Right cardiac atrium (tissue), 5 donors: ENCODE results near the gene SREBF2. TPM values are rescaled to one million over a fixed set of nuclear protein-coding genes. Genes with fewer than 3 reads are reported as not detected.

Experiments used
- ATAC-seq, 2 donors: fragments of 200-7000 bp; cut with Tn5 transposase; one replicate each; pipeline versions ENCODE4 v1.8.0 to v1.9.1; 2020; ENCODE audit warnings: moderate library complexity in 2 of 2, mild to moderate bottlenecking in 1 of 2
- DNase-seq, 3 donors: peaks; one replicate each; pipeline ENCODE4 v3.0.0-alpha.2; 2020
- H3K27ac ChIP-seq: one replicate; pipeline ENCODE4 v1.5.1; 2013; ENCODE audit warnings: mild to moderate bottlenecking, low read length, control low read depth, moderate library complexity
- H3K27me3 ChIP-seq: one replicate; pipeline ENCODE4 v1.6.1; 2013; ENCODE audit not compliant: control insufficient read depth, insufficient read depth
- H3K4me1 ChIP-seq: one replicate; pipeline ENCODE4 v1.6.1; 2013; ENCODE audit warnings: low read length; ENCODE audit not compliant: control insufficient read depth, insufficient read depth
- H3K4me3 ChIP-seq: one replicate; pipeline ENCODE4 v1.5.1; 2013; ENCODE audit warnings: low read length, control low read depth
- H3K9me3 ChIP-seq: one replicate; pipeline ENCODE4 v1.6.1; 2013; ENCODE audit warnings: low read length; ENCODE audit not compliant: control insufficient read depth
- WGBS: extraction: QIAGEN DNeasy Blood & Tissue Kit; methylation state at CpG from one replicate; pipeline ENCODE4 v1.1.7; 2013; 5-methylcytosine and 5-hydroxymethylcytosine counted together
- intact Hi-C, 4 donors: fragments of 100-400 bp; cut with DNase I; formaldehyde crosslinking; loops; one replicate each; pipeline versions ENCODE4 v1.11.0 to v1.14.0; 2022 to 2023
- polyA plus RNA-seq: library from polyadenylated mRNA; stranded (reverse); fragments of 200-250 nt; gene quantifications from one replicate; pipeline ENCODE4 v1.2.3, GENCODE V29; 2013
- total RNA-seq, 4 donors: library from RNA; stranded (reverse); fragmentation: NEBNext Ultra II Directional; extraction: Animal tissue kit (Norgen Biotek cat#: 25700); gene quantifications; one replicate each; pipeline ENCODE4 v1.2.1, GENCODE V29; 2021
- donor health status: healthy with polysubstance abuse.
- donor health status: DM: no; HTN: yes; CAD: no.
- donor health status: DM: no; HTN: no; CAD: no.
- donor health status: DM: no; HTN: yes; CAD: no; lungs with severe emphysema.
- donor health status: DM: yes; HTN: yes; CAD: no.

The SREBF2 gene
- total and polyA plus RNA-seq, 5 donors, result 71.2 to 119 (median 99.9) TPM

DNA sequence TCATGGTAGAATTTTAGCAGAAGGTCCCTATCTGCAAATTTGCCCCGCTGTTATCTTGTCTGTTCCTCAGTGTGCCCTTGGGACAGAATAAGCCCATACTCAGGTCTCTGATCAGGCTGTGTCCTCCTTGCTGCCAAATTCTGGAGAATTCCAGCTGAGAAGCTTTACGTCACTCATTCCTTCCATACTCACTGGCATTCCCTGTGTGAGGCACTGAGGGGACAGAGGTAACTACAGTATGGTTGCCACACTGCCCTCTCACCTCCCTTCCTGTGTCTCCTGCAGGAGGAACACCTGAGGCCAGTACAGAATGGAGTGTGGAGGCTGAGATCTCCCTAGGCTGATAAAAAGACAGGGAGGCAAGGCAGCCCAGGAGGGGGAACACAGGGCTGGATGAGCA lies 50.5 kb downstream of the SREBF2 start:
- H3K9me3 ChIP-seq, result no peaks in the 10 kb centered on the region
- peak overlapping the region; percentile 20 for H3K27ac ChIP-seq
- H3K4me1 ChIP-seq, result no peaks in the 10 kb centered on the region
- WGBS, result 84% methylated on average over 2 of the region's 2 CpGs
- no peak overlapping the region for H3K4me3 ChIP-seq
- DNase-seq, result no peak
- ATAC-seq, result peak in 1 of 2 donors; percentile 5
- intact Hi-C loops, result no loop called here
- H3K27me3 ChIP-seq, result no peaks in the 10 kb centered on the region

DNA sequence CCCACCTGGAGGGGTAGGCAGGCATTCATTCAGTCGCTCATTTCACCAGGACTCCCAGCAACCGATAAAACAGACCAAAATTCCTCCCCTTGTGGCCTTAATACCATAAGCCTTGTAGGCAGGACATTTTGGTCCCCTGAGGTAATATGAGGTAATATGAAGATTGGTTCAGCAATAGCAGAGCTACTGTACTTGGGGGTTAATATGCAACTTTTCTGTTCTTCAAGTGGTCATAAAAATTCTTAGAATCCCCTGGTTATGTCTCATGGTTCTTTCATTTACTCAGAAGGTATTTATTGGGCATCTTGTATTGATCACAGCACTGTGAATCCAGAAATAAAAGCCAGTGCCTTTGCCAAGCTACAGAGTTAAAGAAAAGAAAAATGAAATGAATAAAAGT lies 52.2 kb downstream of the SREBF2 start:
- H3K4me1 ChIP-seq, result peaks cover 2% of the 10 kb centered on the region
- 96% methylated on average over 2 of the region's 2 CpGs for whole genome bisulfite sequencing
- no peak overlapping the region for H3K4me3 ChIP-seq
- ATAC-seq, result no peak
- no peak for DNase-seq
- intact Hi-C loops, result no loop called here
- no peak overlapping the region for H3K27ac ChIP-seq
- H3K27me3 ChIP-seq, result no peaks in the 10 kb centered on the region
- H3K9me3 ChIP-seq, result no peaks in the 10 kb centered on the region

DNA sequence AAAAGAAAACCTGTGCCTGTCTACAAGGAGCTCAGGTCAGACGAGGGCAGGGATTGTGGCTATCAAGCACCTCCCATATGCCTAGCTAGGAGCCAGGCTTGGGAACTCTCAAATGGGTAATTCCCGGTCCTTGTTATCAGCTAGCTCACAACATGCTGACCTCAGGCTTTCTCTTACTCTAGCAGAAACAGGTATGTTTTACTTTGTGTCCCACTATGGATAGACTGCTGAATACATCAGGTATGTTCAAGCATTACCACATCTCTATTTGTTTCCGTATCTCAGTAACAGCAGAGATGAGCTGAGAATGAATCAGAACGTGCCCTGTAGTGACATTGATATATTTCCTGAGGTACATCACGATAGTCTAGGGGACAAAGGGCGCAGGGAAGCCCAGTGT lies 52.6 kb downstream of the SREBF2 start:
- 85% methylated on average over 6 of the region's 6 CpGs for WGBS
- Histone ChIP-seq H3K4me1 (peaks cover 5% of the 10 kb centered on the region), H3K9me3 (no peaks in the 10 kb centered on the region), H3K27ac (no peak overlapping the region), H3K4me3 (no peak overlapping the region), H3K27me3 (no peaks in the 10 kb centered on the region)
- ATAC-seq (no peak), DNase-seq (no peak)
- intact Hi-C loops, result no loop called here

DNA sequence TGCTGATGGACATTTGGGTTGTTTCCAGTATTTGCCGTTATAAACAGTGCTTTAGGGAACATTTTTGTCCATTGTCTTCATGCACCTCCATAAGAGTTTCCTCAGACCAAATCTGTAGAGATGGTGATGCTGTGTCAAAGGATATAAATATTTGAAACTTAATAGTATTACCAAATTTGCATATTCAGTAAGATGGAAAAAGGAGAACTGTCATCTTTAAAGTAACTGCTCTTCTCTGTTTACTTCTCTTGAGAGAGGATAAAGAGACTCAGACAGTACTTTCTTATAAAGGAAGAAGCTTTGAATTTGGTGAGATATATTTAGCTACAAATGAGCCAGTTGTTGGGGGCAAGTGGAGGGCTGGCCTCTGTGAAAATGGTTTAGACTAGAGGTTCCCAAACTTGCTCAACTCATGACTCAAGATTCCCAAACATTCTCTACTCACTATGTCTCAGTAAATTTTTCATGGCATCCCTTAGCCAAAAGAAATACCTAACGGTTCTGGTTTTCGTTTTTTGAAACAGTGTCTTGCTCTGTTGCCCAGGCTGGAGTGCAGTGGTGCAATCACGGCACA lies 55.8 kb downstream of the SREBF2 start:
- 78% methylated on average over 4 of the region's 4 CpGs for WGBS
- H3K4me3 ChIP-seq, result no peak overlapping the region
- intact Hi-C loops, result no loop called here
- no peak for ATAC-seq
- no peak overlapping the region for H3K27ac ChIP-seq
- DNase-seq, result no peak
- peaks cover 8% of the 10 kb centered on the region for H3K4me1 ChIP-seq
- H3K27me3 ChIP-seq, result no peaks in the 10 kb centered on the region
- H3K9me3 ChIP-seq, result no peaks in the 10 kb centered on the region

DNA sequence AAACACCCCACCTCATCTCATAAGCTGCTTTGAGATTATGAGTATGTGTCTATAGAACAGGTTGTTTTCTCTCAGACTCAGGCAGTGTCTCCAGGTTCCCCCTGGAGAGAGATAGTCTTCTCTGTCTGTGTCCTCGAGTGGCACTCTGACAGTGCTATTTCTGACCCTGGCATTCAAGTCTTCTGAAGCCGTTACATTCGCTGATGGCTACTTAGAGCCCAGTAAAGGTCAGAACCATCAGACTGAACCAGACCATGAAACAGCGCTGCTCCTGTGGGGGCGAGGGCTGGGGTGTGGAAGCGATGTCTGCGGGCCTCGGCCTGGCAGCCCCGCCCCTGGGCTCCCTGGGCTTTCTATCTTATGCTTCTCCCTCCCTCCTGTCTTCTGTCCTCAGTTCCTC lies 58.5 kb downstream of the SREBF2 start:
- H3K4me1 ChIP-seq, result peaks cover 8% of the 10 kb centered on the region
- peak overlapping the region; percentile 97 for H3K27ac ChIP-seq
- no peaks in the 10 kb centered on the region for H3K9me3 ChIP-seq
- WGBS, result 70% methylated on average over 9 of the region's 9 CpGs
- ATAC-seq (peak; percentile 50 to 74), DNase-seq (no peak)
- no peaks in the 10 kb centered on the region for H3K27me3 ChIP-seq
- no peak overlapping the region for H3K4me3 ChIP-seq
- intact Hi-C loops, result no loop called here

DNA sequence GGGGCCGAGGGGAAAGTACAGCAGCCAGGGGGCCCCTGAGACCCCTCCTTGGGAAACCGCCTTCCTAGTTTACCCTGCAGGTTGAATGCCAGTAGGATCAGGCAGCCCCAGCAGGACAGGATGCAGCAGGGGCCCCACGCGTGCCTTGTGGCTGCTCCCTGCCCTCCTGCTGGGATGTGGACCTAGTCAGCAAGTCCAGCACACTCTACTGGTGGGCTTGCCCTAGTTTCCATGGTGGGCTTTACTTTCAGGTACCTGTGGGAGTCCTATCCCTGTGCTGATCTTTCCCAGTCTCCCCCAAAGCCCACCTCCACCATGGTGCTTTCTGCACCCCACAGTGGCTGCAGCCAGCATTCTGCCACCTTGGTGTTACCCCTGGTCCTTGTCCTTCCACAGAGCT lies 59.8 kb downstream of the SREBF2 start:
- Histone ChIP-seq H3K27me3 (no peaks in the 10 kb centered on the region), H3K27ac (peak overlapping the region; percentile 38), H3K4me1 (peaks cover 8% of the 10 kb centered on the region), H3K4me3 (no peak overlapping the region), H3K9me3 (no peaks in the 10 kb centered on the region)
- 86% methylated on average over 4 of the region's 4 CpGs for WGBS
- intact Hi-C loops, result no loop called here
- DNase-seq (no peak), ATAC-seq (no peak)

DNA sequence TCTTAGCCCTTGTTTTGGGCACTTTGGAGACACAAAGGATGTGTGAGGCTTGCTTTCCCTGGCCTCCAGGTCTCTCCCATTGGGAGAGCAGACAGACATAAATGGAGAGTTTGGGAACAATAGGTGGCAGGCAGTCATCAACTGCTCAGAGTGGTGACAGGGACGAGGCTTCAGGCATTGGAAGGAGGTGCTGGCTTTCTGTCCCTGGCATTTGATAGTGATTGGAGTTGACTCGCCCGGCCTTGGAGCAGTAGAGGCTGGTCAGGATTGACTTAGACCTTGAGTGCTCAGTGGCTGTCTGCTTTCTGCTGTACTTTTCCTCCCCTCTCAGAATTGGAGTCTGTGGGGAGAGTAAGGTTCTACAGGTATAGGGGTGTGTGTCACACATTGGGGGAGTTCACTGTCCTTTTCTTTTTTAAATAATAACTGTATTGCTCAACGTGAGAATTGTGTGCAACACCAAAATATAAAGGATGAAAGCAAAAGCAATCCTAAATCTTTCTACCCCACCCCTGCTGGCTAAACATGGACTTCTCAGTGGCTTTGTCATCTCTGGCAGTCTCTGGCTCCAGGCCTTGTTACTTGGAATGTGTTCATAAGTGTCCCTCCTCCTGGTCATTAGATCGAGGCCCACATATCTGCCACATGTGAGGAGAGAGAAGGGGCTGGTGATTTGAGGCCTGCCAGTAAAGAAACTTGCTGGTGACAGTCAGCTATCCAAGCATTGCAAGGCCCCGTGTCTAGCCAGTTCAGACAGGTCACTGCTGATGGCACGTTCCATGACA lies 60.9 kb downstream of the SREBF2 start:
- intact Hi-C loops, result no loop called here
- H3K27ac ChIP-seq, result peak overlapping the region; percentile 54
- peak; percentile 60 to 83 for ATAC-seq

DNA sequence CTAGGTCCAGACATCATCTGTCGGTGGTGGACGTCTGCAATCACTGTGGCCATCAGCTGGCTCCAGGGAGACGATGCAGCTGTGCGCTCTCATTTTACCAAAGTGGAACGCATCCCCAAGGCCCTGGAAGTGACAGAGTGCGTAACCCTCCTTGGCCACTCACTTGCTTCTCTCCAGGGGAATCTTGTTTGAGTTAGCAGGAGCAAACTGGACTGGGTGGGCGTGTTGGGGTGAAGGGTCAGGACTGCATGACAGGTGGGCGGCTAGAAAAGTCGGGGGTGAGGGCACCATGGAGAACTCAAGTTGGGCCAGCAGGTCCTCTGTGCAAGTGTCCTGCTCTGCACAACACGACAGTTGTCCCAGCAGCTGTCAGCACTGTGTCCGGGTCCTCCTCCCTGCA lies 65.7 kb downstream of the SREBF2 start:
- 74% methylated on average over 11 of the region's 11 CpGs for WGBS
- intact Hi-C loops, result no loop called here
- DNase-seq (no peak), ATAC-seq (peak in 1 of 2 donors; percentile 37)
- Histone ChIP-seq H3K27ac (peak overlapping the region; percentile 26), H3K9me3 (no peaks in the 10 kb centered on the region), H3K4me1 (no peaks in the 10 kb centered on the region), H3K27me3 (no peaks in the 10 kb centered on the region), H3K4me3 (no peak overlapping the region)

More for the DNA sequence above, 60.9 kb downstream of the SREBF2 start:
- Histone ChIP-seq H3K27me3 (no peaks in the 10 kb centered on the region), H3K9me3 (no peaks in the 10 kb centered on the region), H3K4me1 (peaks cover 8% of the 10 kb centered on the region), H3K4me3 (no peak overlapping the region)
- no peak for DNase-seq
- 62% methylated on average over 7 of the region's 7 CpGs for WGBS

DNA sequence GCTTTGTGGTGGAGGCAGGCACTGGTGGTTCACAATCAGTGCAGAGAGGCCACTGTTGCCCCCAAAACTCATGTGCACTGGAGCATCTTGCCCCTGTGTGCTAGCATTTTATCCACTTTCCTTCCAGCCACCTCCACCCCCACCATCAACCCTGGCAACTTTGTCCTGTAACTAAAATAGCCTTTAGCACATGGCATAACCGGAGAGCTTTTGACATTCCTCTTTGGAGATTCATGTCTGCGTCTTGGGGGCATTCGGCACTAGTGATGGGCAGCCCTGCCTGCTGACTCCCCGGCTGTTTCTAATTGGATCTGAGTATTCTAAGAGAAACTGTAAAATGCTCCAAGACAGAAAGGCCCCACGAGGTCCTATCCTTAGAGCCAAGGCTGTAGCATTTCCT lies 66.2 kb downstream of the SREBF2 start:
- H3K27ac ChIP-seq, result peak overlapping the region; percentile 74
- intact Hi-C loops, result no loop called here

DNA sequence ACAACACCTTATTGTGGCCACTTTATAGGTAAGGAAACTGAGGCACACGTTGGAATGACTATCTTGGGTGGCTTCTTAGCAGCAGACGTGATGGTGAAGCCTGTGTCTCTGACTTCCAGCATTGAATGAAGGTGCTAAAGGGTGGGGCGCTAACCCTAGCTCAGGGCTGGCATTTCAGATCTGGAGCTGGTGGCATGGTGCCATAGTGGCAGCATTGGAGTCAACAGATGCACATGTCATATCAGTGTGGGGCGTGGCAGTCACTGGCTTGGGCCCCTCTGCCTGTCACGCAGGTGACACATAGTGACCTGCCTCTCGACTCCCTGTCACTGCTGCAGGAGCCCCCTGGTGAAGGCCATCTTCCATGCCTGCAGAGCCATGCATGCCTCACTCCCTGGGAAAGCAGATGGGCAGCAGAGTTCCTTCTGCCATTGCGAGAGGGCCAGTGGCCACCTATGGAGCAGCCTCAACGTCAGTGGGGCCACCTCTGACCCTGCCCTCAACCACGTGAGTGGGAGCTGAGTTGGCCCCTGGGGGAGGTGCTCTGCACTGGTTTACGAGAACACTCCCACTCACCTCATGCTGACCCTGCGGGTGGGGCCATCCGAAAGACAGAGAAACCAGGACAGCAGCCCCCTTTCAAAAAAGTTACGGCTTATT lies 67.2 kb downstream of the SREBF2 start:
- Histone ChIP-seq H3K27ac (peak overlapping the region; percentile 74), H3K4me3 (no peak overlapping the region), H3K9me3 (no peaks in the 10 kb centered on the region), H3K4me1 (no peaks in the 10 kb centered on the region), H3K27me3 (no peaks in the 10 kb centered on the region)
- DNase-seq (peak in 2 of 3 donors; percentile 30 to 72), ATAC-seq (peak; percentile 11 to 36)
- intact Hi-C loops, result no loop called here
- 77% methylated on average over 13 of the region's 13 CpGs for WGBS

More for the DNA sequence above, 66.2 kb downstream of the SREBF2 start:
- Histone ChIP-seq H3K27me3 (no peaks in the 10 kb centered on the region), H3K9me3 (no peaks in the 10 kb centered on the region), H3K4me1 (no peaks in the 10 kb centered on the region), H3K4me3 (no peak overlapping the region)
- WGBS, result 74% methylated on average over 5 of the region's 5 CpGs
- ATAC-seq (peak; percentile 27 to 36), DNase-seq (no peak)

DNA sequence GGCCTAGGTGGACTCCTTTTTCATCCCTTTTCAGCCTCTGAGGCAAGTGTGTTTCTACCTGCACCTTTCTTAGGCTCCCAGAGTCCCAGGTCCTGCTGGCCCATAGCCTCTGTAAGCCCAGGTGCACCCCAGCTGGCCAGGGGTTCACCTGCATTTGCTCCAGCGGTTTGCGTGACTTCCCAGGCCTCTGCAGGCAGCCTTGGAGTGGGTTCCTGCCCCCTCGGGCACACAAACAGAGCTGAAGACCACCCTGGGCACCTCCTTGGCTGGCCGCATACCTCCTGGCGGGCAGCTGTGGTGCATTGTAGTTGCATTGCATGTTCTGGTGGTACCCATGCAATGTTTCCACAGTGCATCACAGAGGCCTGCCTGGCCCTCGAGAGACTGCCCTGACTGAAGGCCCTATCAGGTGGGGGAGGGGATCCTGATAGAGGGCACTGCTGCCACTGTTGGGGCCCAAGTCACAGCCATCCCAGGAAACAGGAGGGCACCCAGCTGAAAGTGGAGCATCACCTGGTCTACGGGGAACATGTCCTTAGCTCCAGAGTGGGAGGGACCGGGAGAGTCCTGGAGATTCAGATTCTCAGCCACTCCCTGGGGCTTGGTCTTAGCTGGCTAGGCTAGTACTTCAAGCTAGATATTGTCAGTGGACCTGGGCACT lies 67.9 kb downstream of the SREBF2 start:
- Histone ChIP-seq H3K4me3 (no peak overlapping the region), H3K27ac (no peak overlapping the region), H3K27me3 (no peaks in the 10 kb centered on the region), H3K9me3 (no peaks in the 10 kb centered on the region), H3K4me1 (no peaks in the 10 kb centered on the region)
- DNase-seq (no peak), ATAC-seq (no peak)
- 92% methylated on average over 8 of the region's 8 CpGs for WGBS
- intact Hi-C loops, result no loop called here
